GM23338 (cell line): ENCODE data around the gene ARMC9.

Experiments used
- CREB1 ChIP-seq: fragments of 250-450 bp; sonication (Bioruptor Pico); IDR thresholded peaks from 2 replicates; pipeline ENCODE4 v1.5.0; 2020; ENCODE audit warnings: low read depth, mild to moderate bottlenecking, moderate library complexity
- ETS1 ChIP-seq: IDR thresholded peaks from 2 replicates; pipeline ENCODE4 v1.6.1; 2016; ENCODE audit warnings: antibody characterized with exemption
- EZH2 ChIP-seq: fragments of 200-600 bp; sonication (generic); IDR thresholded peaks from one replicate; pipeline ENCODE4 v1.8.0; 2017; ENCODE audit warnings: antibody characterized with exemption, mild to moderate bottlenecking, low read depth; ENCODE audit not compliant: unreplicated experiment
- EZH2phosphoT487 ChIP-seq: fragments of 200-600 bp; sonication (generic); IDR thresholded peaks from one replicate; pipeline ENCODE4 v1.8.1; 2018; ENCODE audit warnings: antibody characterized with exemption; ENCODE audit not compliant: unreplicated experiment
- POLR2AphosphoS5 ChIP-seq: IDR thresholded peaks from 2 replicates; pipeline ENCODE4 v1.6.1; 2016; ENCODE audit warnings: antibody characterized with exemption, low read depth
- TF ChIP-seq, protein P1 (sequence below), 2 experiments: fragments of 200-600 bp in 1 of 2; sonication (generic) in 1 of 2; conservative IDR thresholded peaks; 2 replicates each; pipeline versions ENCODE4 v1.5.1 to v1.6.1; 2016 to 2017; ENCODE audit warnings: antibody characterized with exemption in 2 of 2, low read depth in 2 of 2, mild to moderate bottlenecking in 2 of 2, moderate library complexity in 1 of 2

- TF ChIP-seq EZH2 (no peak), POLR2AphosphoS5 (no peak), ETS1 (no peak), EZH2phosphoT487 (no peak), CREB1 (CRISPR knock-in tag) (no peak)
- TF ChIP-seq, protein P1, sequence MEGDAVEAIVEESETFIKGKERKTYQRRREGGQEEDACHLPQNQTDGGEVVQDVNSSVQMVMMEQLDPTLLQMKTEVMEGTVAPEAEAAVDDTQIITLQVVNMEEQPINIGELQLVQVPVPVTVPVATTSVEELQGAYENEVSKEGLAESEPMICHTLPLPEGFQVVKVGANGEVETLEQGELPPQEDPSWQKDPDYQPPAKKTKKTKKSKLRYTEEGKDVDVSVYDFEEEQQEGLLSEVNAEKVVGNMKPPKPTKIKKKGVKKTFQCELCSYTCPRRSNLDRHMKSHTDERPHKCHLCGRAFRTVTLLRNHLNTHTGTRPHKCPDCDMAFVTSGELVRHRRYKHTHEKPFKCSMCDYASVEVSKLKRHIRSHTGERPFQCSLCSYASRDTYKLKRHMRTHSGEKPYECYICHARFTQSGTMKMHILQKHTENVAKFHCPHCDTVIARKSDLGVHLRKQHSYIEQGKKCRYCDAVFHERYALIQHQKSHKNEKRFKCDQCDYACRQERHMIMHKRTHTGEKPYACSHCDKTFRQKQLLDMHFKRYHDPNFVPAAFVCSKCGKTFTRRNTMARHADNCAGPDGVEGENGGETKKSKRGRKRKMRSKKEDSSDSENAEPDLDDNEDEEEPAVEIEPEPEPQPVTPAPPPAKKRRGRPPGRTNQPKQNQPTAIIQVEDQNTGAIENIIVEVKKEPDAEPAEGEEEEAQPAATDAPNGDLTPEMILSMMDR (conservative IDR thresholded peaks at IDR 0.05; ENCODE audit: low read depth in 2 of 2), result no peak
These were observed 176.3 kb downstream of the ARMC9 start for GRCh38 chr2:231374771-231375170.
